Right renal cortex interstitium (tissue), 3 donors: ENCODE measurements around the gene RTL1. TPM values are rescaled to one million over a fixed set of nuclear protein-coding genes. Genes with fewer than 3 reads are reported as not detected.

ENCODE experiments used
- DNase-seq, 3 donors: peaks; one replicate each; pipeline ENCODE4 v3.0.0-alpha.2; 2013; ENCODE audit warnings: low read depth in 3 of 3, low spot score in 2 of 3
- polyA plus RNA-seq, 3 donors: library from polyadenylated mRNA; unstranded; fragments of 120-200 nt; gene quantifications; one replicate each; pipeline ENCODE4 v1.2.1, GENCODE V29; 2013; ENCODE audit not compliant: insufficient read length in 3 of 3

Gene RTL1
- polyA plus RNA-seq, 3 donors = 0.04 TPM; not detected in 2

DNA sequence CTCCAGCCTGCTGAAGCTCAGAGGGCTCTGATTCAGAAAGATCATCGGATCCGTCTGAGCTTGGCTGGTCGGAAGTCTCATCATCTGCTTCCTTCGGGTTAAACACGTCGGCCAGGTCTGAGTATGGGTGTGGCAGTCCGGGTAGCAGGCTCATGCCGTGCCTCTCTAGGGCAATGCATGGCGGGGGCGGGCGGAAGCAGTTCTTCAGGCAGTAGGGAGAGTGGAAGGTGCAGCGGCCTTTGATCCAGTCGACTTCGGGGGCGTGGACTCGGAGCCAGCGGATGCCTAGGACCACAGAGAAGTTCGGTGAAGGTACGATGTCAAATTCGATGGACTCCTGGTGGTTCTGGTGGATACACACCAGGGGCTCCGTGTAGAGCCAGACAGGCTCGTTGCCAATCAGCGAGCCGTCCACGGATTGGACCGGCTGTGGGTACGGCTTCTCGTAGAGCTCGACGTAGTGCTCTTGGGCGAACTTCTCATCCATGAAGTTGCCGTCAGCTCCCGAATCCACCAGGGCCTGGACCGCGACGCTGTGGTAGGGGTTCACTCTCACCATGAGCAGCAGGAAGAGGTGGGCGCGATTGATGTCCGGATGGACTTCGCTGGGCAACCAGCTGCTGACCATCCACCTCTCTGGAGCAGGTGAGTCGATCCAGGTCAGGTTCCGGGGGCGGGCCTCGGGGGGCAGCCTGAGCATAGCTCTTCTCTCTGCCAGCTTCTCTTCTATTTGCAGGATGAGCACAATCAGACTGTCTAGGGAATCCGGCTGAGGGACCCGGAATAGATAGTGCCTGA is 20.3 kb downstream of the RTL1 start:
- no peak for DNase-seq

GRCh38 chr14:100882026-100882967 is 21.2 kb downstream of the RTL1 start:
- DNase-seq = no peak

DNA sequence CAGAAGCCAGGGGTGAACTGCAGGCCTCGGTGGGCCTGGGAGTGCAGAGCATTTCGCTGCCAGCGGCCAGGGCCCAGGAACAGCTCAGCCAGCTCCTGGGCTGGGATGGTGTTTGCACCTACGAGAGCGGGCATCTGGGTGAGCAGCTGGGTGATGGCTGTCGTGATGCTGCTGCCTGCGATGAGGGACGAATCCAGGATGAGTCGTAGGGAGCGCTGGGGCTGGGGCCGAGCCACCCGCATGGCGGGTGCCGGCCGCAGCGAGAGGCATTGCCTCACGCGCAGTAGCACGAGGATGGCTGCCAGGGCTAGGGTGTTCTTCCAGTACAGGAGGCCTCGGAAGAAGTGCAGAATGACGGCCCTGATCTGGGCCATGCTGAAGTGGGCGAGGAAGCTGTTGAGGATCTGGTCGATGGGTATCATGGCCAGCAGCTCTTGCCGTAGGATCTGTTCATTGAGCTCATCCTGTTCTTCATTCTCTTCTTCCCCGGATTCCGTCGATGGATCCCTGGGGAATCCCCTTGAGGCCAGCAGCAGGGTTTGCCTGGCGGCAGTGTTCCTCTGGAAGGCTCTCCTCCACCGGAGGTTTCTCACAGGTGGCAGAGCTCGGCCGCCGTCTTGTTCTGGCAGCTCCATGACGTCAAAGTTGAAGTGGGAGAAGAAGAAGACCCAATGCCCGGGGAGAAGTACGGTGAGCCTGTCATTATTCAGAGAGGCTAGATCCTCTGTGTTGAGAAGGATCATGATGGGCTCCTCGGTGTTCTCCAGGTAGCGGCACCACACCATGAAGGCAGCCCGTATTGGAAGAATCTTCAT is 22.1 kb downstream of the RTL1 start:
- no peak for DNase-seq

- DNase-seq = no peak
These were observed 23.0 kb downstream of the RTL1 start for GRCh38 chr14:100880271-100881101.

GRCh38 chr14:100879782-100880181 is 23.7 kb downstream of the RTL1 start:
- DNase-seq = no peak

DNA sequence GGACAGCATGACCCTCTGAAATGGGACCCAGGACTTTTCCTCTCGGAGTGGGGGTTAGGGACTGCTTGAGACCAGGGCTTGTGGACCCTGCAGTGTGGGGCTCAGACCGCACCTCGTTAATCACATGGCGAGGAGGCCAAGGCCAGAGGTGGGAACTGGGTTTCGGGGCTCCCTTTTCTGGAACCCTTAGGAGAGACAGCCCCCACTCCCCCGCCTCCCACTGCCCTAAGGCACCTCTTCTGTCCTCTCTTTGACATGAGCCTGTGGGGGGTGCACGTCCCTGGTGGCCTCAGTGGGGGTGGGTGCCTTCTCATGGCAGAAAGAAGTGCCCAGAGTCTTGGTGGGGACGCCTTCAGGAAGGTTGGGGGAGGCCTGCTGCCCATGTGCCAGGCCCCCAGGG is 24.3 kb downstream of the RTL1 start:
- no peak for DNase-seq

DNA sequence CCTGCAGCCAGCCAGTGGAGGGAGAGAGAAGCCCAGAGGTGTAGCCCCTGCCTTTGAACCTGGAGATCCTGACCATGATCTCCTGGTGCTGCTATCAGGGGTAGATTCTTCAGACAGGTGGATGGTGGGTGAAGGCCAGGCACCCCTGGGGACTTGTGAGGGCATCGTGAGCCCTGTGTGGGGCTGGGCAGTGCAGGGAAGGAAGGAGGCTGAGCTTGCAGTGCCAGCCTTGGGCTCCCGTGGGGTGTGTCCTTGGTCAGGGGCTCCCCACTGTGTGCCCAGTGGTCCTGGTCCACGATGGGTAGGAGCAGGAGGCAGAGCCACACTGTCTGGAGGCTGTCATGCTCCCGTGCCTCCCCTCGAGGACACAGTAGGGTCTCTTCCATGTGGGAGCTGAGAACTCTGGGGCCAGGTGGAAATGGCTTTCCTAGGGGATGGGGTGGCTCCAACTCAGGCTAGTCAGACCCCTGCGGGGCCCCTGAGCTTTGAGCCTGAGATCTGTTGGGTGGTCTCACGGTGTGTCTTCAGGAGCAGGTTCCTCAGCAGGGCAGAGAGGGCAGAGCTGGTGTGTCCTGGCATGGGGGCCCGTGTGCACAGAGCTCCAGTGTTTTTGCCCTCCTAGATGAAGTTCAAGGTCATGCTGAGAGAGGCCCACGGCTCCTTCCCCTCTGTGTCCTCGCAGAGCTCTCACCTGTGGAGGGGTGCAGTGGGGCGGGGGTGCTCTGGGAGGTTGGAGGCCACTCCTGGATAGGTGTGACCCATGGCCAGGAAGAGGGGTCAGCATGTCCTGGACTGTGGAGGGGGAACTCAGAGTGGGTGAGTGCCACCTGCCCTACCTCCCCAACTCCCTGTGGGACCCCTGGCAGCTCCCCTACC is 25.0 kb downstream of the RTL1 start:
- DNase-seq = no peak

GRCh38 chr14:100875861-100876590 is 27.5 kb downstream of the RTL1 start:
- no peak for DNase-seq

- DNase-seq = no peak
These were observed 28.4 kb downstream of the RTL1 start for GRCh38 chr14:100875126-100875525.

DNA sequence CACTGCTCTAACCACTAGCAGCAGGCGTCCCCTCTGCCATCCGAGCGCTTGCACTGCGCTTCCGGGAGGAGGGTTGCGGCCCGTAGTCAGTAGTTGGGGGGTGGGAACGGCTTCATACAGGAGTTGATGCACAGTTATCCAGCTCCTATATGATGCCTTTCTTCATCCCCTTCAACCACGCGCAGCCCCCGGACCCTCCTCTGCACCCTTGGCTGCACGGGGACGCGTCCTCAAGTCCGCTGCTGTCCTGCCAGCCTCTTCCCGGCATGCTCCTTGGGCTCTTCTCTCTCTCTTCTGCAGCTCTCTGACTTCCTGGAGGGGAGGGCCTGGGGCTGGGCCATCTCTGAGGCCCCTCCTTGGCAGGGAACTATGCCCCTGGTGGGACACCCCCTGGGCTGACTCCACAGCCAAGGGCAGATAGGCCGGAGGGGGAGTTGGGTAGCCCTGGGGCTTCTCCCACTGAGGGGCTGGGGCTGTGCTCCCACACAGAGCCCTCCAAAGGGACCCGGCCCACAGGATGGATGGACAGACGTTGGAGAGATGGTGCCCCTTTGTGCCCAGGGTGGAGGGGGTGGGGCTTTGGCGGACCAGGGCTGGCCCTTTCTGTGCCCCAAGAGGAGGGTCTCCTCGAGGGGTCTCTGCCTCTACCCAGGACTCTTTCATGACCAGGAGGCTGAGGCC is 29.0 kb downstream of the RTL1 start:
- DNase-seq = no peak

DNA sequence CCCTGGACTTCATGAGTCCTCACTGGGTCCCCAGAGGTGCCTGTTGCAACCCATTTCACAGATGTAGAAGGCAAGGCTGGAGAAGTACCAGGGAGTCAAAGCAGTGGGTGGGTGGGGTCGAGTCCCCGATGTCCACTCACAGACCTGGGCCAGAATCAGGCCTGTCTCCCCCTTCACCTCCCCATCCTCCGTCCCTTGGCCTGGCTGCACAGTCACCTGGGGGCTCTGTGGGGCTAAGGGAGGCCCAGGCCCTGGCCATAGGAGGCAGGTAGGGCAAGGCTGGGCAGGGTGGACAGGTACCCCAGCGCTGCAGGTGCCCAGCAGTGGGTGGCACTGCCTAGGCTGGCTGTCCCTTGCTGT is 29.5 kb downstream of the RTL1 start:
- no peak for DNase-seq

DNA sequence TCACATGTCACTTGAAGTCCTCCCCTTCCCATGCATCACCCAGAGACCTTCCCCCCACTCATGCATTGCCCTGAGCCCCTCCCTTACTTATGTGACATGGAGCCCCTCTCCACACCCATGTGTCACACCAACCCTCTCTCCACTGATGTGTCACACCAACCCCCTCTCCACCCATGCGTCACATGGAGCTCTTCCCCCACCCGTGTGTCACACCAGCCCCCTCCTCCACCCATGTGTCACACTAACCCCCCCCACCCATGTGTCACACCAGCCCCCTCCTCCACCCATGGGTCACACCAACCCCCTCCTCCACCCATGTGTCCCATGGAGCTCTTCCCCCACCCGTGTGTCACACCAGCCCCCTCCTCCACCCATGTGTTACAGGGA is 30.4 kb downstream of the RTL1 start:
- DNase-seq = no peak

GRCh38 chr14:100872259-100873095 is 31.0 kb downstream of the RTL1 start:
- DNase-seq = no peak

GRCh38 chr14:100871234-100872186 is 32.0 kb downstream of the RTL1 start:
- no peak for DNase-seq

GRCh38 chr14:100868621-100869370 is 34.7 kb downstream of the RTL1 start:
- DNase-seq = no peak
